ENCODE results near the gene CFAP53.
"Not testable (repeated sequence)": the region's sequence is repeated elsewhere in the genome, so short reads cannot be mapped to it uniquely, and the experiment has no call there.

The CFAP53 gene

GRCh38 chr18:50266248-50266704, at the start of gene CFAP53:
Gene CFAP53, minus strand, starts transcription at chr18:50266495. Its CDS starts 91 bp downstream, at chr18:50266404.
- DNase-seq (ENCODE audit: low read depth in 2 of 2), result peak; percentile 72 to 79

- no peak for DNase-seq (ENCODE audit: low read depth in 2 of 2)
Observed at GRCh38 chr18:50315100-50315871, 49.0 kb upstream of the CFAP53 start.

GRCh38 chr18:50313873-50314460, 47.7 kb upstream of the CFAP53 start:
- DNase-seq (ENCODE audit: low read depth in 2 of 2), result no peak

- DNase-seq (ENCODE audit: low read depth in 2 of 2), result no peak
Observed at GRCh38 chr18:50313031-50313607, 46.8 kb upstream of the CFAP53 start.

- no peak for DNase-seq (ENCODE audit: low read depth in 2 of 2)
Observed at GRCh38 chr18:50312296-50313030, 46.2 kb upstream of the CFAP53 start.

- no peak for DNase-seq (ENCODE audit: low read depth in 2 of 2)
Observed at GRCh38 chr18:50311650-50312049, 45.4 kb upstream of the CFAP53 start.

- no peak for DNase-seq (ENCODE audit: low read depth in 2 of 2)
Observed at GRCh38 chr18:50310080-50310479, 43.8 kb upstream of the CFAP53 start.

GRCh38 chr18:50308851-50309250, 42.6 kb upstream of the CFAP53 start:
- not testable (repeated sequence) for DNase-seq (ENCODE audit: low read depth in 2 of 2)

- peak; percentile 72 to 83 for DNase-seq (ENCODE audit: low read depth in 2 of 2)
Observed at GRCh38 chr18:50307738-50308470, 41.6 kb upstream of the CFAP53 start.

- no peak for DNase-seq (ENCODE audit: low read depth in 2 of 2)
Observed at GRCh38 chr18:50307400-50307737, 41.1 kb upstream of the CFAP53 start.

- DNase-seq (ENCODE audit: low read depth in 2 of 2), result no peak
Observed at GRCh38 chr18:50306944-50307343, 40.6 kb upstream of the CFAP53 start.

GRCh38 chr18:50301074-50301473, 34.8 kb upstream of the CFAP53 start:
- DNase-seq (ENCODE audit: low read depth in 2 of 2), result no peak

GRCh38 chr18:50299626-50300388, 33.5 kb upstream of the CFAP53 start:
- DNase-seq (ENCODE audit: low read depth in 2 of 2), result no peak

- DNase-seq (ENCODE audit: low read depth in 2 of 2), result no peak
Observed at GRCh38 chr18:50298443-50299284, 32.4 kb upstream of the CFAP53 start.

GRCh38 chr18:50297621-50298442, 31.5 kb upstream of the CFAP53 start:
- DNase-seq (ENCODE audit: low read depth in 2 of 2), result peak; percentile 41 to 45

GRCh38 chr18:50293039-50293438, 26.7 kb upstream of the CFAP53 start:
- DNase-seq (ENCODE audit: low read depth in 2 of 2), result no peak

GRCh38 chr18:50289108-50289443, 22.8 kb upstream of the CFAP53 start:
- no peak for DNase-seq (ENCODE audit: low read depth in 2 of 2)

- DNase-seq (ENCODE audit: low read depth in 2 of 2), result not testable (repeated sequence)
Observed at GRCh38 chr18:50288348-50289107, 22.2 kb upstream of the CFAP53 start.
